ENCODE measurements around the gene AHSG.

Gene AHSG

DNA sequence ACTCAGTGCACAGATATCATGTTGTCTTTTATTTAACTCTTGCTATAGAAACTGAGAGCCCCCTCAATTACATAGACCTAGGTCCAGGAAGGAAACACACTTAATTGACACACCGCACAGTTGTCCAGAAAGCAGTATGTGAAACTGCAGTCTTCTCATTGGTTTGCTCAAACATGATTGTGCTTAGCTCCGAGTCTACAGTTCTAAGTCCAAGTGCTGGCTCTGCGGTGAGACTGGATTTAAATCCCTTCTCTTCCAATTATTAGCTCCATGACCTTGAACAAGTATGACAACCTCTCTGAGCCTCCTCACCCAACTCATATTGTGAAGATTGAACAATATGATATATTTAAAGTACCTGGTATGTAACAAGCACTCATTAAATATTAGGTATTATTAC lies 19.0 kb upstream of the AHSG start:
- DNase-seq (ENCODE audit: low spot score) = no peak

- no peak for DNase-seq (ENCODE audit: low spot score)
Measured at GRCh38 chr3:186594591-186595113, 18.2 kb upstream of the AHSG start.

DNA sequence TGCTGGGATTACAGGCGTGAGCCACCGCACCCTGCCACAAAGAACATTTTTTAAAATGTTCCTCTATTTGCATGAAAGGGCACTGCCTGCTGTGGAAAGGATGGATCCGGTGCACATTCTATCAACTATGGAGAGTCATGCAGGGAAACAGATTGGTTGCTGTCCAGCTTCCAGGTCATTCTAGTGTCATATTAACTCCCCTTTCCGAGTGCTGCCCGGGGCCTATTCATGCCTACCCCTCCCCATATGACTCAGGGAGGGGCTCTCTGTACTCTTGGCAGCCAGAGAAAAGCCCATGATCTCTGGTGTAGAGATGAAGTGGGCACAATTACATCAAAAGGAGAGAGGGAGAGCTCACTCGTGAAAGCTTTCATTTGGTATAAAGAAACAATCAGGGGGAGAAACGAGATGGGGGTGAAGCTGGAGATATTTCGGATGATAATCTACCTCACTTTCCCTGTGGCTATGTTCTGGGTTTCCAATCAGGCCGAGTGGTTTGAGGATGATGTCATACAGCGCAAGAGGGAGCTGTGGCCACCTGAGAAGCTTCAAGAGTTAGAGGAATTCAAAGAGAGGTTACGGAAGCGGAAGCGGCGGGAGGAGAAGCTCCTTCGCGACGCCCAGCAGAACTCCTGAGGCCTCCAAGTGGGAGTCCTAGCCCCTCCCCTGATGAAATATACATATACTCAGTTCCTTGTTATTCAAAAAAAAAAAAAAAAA lies 16.1 kb upstream of the AHSG start:
- DNase-seq (ENCODE audit: low spot score) = no peak

- no peak for DNase-seq (ENCODE audit: low spot score)
Measured at GRCh38 chr3:186598108-186598784, 14.6 kb upstream of the AHSG start.

DNA sequence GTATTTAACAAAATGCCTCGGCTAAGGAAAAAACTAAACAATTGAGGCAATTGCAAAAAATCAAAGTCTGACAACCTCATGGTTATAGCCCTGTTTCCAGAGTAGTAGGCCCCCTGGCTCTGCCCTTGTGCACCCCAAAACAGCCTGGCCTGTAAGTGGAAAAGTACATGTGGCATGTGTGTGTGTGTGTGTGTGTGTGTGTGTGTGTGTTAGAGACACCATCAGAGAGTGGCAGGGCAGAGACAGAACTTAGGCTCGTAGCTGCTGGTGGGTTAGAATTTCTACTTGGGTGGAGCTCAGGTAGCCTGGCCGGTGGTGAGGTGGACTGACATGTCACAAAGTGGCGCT lies 14.1 kb upstream of the AHSG start:
- no peak for DNase-seq (ENCODE audit: low spot score)

DNA sequence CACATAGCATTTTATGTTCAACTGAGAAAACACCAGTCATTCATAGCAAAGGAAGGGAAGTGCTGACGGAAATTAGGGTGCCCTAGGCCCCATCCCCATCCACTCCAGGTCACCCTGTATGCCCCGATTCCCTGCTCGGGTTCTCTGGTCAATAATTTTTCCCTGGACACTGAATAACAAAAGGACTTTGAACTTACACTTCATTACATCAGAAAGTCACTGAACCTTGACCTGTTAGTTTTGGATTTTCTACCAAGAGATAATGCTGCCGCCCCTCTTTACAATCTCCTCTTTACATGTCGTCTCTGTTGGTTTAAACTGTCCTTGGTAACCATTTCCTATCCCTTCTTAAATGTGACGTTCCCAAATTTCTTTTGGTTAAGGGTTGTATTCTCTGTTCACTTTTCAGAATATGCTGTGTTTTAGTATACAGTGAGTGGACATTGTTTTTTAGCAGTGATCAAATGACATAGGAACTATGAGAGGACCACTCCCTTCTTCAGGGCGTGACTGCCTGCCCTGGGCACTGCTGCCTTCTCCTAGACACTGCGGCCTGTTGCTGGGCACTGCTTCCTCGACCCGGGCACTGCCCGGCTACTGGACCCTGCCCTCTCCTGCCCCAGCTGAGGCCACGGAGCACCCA lies 13.6 kb upstream of the AHSG start:
- DNase-seq (ENCODE audit: low spot score) = no peak

- no peak for DNase-seq (ENCODE audit: low spot score)
Measured at GRCh38 chr3:186599785-186600166, 13.1 kb upstream of the AHSG start.

DNA sequence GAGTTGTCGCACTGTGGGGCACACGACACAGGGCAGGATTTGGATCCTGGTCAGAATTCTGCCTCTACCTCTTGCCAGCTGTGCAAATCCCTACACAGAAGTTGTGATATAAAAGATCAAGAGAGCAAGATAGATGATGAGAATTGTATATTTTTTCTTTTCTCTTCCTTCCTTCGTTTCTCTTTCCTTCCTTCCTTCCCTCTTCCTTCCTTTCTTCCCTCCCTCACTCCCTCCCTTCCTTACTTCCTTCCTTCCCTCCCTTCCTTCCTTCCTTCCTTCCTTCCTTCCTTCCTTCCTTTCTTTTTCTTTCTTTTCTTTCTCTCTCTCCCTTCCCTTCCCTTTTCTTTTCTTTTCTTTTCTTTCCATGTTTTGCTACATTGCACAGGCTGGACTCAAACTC lies 12.0 kb upstream of the AHSG start:
- no peak for DNase-seq (ENCODE audit: low spot score)

GRCh38 chr3:186603159-186603558 lies 9.7 kb upstream of the AHSG start:
- no peak for DNase-seq (ENCODE audit: low spot score)

DNA sequence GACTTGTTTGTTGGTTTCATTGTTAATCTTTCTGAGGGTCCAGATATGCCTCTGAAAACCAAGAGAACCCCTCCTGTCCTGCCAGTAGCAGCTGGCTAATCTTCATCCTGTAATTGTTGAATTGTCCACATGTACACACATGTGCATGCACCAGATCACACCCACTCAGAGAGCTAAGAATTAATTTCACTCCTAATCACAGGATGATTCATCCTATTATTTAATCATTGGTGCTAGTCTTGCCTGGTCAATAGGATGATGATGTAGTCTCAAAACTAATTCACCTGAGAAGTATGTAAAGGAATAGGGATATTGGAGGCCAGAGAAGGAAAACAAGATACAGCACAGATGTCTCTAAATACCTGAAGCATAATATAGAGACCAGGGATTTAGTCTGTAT lies 7.8 kb upstream of the AHSG start:
- no peak for DNase-seq (ENCODE audit: low spot score)

DNA sequence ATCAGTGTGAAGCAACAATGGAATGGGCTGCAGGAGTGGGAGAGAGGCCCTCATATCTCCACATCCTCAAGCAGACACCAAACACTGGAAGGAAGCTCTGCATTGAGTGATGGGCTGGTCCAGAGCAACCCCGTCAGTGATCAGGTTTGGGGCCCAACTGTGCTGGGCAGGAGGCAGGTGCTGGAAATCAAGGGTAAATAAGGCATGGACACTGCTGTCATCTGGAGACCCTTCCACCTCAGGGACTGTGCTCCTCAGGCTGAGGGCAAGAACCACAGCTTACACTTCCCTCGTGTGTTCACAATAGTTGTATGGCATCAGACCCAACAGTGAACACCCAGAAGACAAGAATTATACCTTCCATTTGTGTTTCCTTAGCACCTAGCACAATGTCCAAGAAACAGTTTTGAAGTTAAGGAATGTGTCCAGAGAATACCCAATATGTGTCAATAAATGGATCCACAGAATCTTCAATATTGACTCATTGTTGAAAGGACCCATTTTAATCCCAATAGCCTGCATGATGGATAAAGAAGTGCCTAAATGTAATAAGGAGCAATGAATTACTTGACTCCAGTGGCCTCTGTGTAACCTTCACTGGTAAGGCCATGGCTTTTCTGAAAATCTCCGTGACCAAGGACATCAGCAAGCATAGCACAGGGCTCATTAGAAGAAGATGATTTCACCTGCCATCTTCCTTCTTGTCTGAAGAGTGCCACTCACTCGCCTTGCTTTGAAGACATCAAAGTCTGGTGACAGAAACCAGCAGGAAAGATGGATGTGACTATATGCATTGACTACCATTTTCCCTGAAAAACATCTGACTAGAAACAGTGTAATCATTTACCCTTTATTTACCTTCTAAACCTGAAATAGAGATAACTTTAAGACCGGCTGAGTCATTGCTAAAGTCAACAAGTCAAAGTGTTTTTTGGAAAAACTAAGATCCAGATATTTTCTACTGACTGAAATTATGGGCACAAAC lies 7.0 kb upstream of the AHSG start:
- DNase-seq (ENCODE audit: low spot score) = no peak

DNA sequence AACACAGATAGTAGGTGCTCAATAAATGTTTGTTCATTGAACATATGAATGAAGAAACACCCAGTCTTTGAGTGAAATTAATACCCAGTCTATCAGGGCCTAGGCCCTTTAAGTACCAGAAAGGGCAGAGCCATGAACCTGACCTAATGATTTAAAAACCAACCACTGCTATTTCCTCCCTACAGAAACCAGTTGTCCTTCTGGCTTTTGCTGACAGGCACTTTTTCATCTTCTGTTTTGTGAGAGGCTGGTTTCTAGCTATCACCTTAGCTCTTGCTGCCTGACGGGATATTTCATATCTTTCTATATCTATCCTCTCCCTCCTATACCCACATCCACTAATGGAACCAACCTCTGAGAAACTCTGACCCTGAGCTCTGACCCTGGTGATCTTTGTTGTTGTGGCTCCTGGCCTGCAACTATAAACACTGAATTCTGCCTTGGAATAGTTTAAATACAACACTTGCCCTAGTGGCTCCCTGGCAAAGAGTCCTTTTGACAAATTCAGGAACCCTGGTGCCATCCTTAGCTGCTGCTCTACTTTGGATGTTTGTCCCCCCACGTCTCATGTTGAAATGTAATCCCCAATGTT lies 4.1 kb upstream of the AHSG start:
- no peak for DNase-seq (ENCODE audit: low spot score)

GRCh38 chr3:186609247-186609868 lies 3.5 kb upstream of the AHSG start:
- DNase-seq (ENCODE audit: low spot score) = peak; percentile 22

- no peak for DNase-seq (ENCODE audit: low spot score)
Measured at GRCh38 chr3:186612065-186612464, 795 bp upstream of the AHSG start.

DNA sequence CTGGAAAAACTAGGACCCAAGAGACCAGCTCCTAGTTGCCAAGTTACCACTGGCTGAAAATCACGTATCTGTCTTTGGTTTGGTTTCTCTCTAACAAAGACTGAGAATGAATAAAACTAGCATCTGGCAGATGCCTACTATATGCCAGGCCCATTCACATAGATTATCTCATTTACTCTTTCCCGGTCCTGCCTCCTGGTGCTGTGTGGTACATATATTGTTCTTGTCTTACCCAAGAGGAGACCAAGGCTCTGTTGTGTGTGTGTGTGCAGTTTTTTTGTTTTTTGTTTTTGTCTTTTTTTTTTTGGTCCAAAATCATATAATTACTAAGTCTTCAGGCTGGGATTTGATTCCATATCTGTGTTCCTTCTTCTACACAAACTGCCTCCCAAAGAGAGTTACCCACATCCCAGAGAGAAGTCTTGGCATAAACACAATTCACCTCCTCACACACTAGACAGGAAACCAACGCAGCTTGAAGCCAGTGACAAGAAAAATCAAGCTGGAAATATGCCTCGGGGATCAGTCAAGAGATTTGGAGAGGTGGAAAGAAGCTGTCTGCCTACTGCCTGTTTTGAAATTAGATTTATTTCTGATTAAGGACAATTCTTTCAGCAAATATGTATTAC lies 891 bp downstream of the AHSG start:
- DNase-seq (ENCODE audit: low spot score) = no peak

GRCh38 chr3:186614266-186614596 lies 1.4 kb downstream of the AHSG start:
- DNase-seq (ENCODE audit: low spot score) = no peak

DNA sequence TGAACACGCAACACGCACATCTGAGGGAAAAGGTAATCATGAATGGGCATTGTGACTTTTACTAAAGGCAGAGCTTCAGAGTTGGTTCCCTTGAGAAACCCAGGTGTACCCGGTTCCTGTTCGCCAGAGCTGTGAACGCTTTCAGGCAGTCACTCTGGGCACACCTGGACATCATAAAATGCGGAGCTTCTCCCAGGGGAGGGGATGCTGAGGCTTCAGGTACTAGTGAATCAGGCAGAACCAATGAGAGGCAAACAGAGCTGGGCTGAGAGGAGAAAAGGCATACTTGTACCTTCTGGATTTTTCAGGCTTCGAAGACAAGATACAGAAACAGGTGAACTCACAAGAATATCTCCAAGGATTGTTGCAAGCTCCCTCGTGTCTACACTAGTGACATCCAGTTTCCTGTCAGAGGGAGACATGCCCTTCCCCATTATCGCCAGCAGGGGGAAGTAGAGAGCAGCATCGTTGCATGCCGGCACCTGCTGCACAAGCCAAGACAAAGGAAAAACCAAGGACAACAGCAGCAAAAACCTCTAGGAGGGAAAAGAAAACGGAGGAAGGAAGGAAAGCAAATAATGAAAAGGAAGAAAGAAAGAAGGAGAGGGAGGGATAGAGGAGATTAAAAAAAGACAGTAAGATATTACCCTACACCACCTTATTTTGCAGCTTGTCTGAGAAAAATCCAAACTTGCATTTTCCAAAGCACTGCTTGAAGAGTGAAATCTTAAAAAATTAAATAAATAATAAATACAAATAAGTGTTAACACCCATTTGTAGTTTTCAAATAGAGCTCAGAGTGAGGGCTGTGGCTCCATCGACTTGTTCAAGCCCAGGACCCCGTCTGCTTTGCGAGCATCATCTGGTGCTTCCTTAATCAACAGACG lies 2.0 kb downstream of the AHSG start:
- DNase-seq (ENCODE audit: low spot score) = peak; percentile 85

DNA sequence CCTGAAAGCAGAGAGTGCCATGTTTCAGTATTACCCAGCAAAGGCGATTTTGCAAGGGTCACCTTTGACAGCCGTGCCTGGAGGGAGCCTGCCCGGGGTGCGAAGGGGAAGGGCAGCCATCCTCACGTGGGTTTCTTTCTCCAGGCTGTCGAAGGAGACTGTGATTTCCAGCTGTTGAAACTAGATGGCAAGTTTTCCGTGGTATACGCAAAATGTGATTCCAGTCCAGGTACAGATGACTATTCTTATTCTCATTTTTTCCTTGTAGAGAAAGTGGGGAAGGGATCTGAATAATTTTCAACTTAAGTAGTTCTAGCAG lies 3.4 kb downstream of the AHSG start:
- no peak for DNase-seq (ENCODE audit: low spot score)

- DNase-seq (ENCODE audit: low spot score) = peak; percentile 98
Measured at GRCh38 chr3:186617036-186617946, 4.4 kb downstream of the AHSG start.

Data from AG08395 (cell line).